ENCODE measurements around the gene SLC11A2.
"Not testable (repeated sequence)": the region's sequence is repeated elsewhere in the genome, so short reads cannot be mapped to it uniquely, and the experiment has no call there.

Gene SLC11A2

DNA sequence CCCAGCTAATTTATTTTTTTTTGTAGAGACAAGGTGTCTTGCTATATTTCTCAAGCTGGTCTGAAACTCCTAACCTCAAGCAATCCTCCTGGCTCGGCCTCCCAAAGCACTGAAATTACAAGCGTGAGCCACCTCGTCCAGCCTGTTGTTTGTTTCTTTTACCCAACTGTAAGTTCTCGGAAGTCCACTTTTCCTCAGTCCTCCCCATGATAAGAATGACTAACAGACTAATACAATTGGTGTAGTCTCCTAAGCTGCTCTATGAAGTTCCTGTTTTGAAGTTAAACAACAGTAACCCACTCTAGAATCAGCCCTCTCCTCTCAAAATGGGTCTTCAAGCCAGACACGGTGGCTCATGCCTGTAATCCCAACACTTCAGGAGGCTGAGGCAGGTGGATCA is 37.3 kb downstream of the SLC11A2 start:
- DNase-seq = no peak

DNA sequence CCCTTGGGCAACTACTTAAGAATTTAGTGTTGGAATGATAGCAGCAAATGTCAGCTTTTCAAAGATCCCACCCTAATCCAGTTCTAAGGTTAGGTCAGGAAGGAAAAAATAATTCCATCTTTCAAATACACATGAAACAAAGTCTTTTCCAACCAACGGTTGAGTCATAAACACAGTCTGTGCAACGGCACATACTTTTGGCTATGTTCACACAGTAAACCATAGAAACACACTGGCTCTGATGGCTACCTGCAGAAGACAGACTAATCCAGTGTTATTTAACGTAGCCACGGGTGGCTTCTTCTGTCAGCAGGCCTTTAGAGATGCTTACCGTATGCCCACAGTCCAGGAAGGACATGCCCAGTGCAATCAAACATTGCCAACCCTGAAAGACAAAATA is 38.1 kb downstream of the SLC11A2 start:
- no peak for DNase-seq

DNA sequence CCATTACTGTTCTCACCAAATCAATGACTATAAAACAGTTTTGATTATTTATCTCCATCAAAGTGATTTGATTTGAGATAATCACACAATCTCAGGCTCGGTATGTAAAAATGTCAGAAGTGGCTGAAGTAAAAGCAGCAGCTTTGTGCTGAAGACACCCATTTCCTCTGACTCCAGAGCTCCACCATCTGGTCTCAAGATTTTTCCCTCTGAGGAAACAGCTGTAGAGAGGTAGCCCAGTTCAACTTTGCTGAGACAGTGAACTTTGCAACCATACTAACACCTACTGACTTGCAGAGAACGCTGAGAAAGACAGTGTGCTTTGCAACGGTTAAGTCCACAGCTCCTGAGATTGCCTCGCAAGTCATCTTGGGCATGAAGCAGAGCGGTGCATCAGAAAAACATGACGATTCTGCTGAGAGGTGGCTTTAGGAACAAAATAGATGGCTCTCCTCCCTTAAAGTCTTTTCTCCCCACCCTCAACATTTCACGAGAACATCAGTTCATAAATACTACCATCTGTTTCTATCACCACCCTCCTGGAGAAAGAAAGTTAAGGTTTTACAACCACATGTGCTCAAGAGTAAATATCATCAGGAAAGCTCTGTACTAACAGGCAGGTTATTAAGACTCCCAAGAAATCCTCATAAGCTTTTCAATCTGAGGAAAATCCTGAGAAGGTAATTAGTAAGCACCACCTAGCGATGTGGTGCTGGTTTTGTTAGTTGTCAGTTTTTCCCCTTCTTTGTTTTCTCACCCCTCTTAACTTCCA is 39.0 kb downstream of the SLC11A2 start:
- no peak for DNase-seq

DNA sequence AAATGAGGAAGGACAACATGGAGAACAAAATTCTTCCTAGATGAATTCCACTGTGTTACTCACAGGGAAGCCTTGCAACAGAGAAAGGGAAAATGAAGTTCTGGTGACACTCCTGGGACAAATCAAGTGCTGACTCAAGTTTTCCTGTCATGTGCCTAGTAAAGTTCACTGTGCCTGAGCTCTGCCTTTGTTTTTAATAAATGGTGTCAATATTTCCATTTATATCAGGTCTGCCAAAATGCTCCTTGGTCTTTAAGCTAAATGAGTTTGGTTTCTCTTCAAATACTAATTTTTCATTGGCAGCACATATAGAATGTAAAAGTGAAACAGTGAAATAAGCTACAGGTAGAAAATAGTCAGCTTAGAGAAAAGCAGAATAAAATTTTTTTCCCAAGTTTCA is 40.9 kb downstream of the SLC11A2 start:
- DNase-seq = no peak

DNA sequence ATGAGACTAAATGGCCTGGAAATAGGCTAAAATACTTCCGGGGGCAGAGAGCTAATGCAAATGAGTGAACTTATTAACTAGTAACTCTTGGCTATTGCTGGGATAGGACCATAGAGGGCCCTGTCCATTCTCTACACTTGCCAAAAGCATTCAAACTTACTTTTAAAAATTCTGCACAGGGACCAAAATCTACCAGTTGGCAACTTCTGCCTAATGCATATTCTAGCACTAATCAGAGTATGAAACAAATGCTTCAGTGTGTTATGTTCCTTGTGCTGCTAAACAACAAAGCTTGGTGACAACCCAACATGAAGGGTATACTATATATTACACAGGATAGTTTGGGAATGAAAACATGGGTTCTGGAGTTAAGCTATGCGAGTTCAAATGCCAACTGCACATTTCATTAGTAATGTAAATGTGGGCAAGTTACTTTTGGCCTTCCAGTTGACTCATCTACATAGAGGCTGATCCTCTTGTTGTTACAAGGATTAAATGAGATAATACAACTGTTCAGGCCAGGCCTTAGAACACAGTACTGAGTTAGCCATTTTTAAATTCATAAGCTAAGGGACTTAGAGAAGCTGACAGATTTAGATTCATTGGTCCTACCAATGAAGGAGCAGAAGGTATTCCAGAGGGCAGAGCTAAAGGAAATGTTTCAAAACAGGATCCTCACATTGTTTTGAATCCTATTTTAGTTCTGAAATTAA is 41.4 kb downstream of the SLC11A2 start:
- no peak for DNase-seq

DNA sequence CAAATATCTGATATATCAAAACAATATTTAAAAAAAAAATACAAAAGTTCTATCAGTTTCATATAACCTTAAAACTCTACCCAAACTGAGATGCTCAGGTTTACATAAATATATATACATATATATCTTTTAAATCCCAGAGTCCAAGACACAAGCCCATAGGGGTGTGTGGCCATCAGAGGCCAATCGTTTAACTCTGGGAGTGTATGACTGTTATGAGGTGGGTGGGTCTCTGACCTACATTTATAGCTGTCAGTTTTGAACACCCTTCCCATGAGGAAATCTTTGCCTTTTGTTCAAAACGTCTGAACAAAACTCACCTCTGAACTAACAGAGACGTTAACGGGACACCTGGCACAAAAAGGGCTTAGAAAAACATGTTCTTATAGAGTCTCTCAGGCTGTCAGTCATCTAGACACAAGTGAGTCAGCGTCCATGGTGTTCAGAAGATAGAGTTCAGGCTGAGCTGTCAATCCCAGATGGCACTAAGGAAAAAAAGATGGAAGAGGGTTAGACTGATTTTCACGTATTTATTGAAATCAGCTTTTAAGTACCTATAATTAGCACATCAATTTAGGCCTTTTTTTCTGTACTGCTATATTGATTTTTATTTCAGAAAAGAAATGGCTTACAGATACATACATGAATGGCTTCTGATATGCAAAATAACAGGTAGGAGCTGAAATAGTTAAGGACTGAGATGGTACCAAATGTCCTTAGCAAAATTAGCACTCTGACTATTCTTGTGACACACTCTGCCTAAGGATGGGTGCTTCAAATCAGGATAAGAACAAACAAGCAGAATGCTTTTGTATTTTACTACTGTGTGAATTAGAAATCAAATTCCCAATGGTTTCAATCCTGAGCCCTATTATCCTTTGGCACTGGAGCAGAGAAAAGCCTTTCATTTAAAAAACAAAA is 44.6 kb downstream of the SLC11A2 start:
- DNase-seq = no peak

DNA sequence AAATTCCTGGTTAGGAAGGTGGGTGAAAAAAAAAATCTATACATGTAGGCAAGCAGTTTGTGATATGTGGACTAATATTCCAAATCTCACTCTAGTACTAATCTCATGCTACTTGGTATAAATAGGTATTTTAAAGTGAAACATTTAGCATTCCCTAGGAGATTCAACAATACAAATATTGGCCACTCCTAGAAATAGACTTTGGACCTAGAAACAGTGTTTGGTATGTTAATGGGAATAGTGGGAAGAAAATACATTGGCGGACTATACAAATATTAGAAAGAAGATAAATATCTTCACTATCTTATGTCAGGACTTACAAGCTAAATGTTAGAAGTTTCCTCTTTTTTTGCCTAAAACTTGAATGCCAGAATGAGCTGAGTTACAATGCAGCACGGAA is 45.6 kb downstream of the SLC11A2 start:
- no peak for DNase-seq

DNA sequence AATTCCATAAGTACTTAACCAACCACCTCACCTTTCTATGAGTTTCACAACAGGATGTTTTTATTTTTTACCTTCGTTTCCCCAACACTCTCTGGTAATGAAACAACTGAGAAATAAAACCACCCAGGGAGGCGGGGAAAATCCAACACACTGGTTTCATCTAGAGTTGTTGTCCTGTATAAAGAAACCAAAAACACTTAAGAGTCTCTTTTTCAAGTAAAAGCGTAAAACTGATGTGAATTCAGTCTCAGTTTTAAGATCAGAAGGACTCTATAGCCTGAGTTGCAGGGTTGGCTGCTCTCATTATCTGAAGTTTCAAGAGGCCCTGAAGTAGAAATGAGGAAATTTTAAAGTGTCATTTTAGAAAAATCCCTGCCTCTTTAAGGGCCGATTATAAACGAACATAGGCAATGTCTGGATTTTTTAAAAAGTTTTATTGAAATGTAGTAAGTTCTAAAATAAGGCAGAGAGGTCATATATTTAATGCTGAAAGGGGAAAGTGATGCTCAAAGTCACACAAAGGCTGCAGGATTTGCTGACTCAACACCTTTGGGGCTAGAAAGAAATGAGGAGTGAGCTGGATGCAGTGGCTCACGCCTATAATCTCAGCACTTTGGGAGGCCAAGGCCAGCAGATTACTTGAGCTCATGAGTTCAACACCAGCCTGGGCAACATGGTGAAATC is 46.7 kb downstream of the SLC11A2 start:
- no peak for DNase-seq

DNA sequence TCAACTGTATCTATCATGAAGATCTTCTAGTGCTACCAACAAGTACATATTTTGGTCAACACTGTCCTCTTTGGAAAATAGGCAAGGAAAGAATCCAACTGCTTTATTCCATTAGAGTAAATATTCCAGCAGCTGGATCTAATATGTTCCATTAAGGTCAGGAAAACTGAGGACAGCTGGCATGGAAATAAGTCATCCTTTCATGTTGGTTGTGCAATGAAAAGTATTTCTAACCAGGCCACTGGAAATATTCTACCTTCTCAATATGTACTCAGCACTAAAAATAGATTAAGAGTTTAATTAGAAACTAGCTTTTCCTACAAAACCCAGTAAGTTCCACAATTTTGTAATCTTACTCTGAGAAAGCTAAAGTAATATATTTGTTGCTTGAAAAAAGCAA is 54.2 kb downstream of the SLC11A2 start:
- DNase-seq = no peak

DNA sequence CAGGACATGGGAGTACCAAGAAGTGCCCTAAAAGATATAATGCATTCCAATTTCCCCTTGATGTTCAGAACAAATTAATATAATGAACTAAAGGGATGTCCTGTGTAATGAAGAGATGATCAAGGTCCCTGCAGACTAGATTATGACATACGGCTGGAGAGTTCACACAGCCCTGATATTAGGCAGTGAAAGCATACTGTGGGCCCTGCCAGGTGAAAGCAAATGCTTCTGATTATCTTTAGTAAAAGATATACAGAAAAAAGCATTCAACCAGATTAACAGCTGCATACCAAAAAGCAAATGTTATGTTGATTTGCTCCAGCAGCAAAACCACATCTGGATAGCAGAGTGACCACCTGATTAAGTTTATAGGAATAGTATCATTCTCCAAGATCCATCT is 61.8 kb downstream of the SLC11A2 start:
- DNase-seq = no peak

DNA sequence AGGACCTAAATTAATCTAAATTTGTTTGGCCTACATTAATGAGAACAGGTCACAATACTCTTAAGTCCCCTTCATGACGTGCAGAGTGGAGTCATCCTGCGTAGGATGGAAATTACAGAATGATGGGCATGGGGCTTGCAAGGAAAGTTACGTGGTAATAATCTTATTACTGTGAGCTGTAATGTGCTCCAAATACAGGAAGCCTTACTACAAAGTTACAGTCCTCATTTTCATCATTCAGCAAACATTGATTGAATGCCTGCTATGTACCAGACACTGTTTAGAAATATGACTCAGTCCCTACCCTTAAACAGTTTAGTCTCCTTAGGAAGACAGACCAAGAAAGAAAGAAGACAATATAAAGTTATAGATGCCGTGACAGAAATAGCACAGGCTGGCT is 64.5 kb downstream of the SLC11A2 start:
- no peak for DNase-seq

DNA sequence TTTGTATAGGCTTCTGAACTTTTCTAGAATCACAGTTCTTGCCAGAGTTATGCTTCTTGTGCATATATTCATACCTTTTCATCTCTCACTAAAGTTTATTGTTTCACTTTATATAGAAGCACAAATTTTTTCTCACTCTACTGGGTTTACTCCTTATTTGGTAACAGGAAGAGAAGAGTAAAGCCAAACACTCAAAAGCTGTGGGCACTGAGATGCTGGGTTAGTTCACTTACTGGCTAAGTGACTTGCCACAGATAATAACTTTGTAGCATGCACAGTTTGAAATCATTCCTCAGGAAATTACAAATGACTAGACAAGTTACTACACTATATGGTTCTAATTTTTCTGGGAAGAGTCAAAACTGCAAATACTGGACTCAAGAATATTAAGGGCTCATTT is 66.1 kb downstream of the SLC11A2 start:
- DNase-seq = no peak

DNA sequence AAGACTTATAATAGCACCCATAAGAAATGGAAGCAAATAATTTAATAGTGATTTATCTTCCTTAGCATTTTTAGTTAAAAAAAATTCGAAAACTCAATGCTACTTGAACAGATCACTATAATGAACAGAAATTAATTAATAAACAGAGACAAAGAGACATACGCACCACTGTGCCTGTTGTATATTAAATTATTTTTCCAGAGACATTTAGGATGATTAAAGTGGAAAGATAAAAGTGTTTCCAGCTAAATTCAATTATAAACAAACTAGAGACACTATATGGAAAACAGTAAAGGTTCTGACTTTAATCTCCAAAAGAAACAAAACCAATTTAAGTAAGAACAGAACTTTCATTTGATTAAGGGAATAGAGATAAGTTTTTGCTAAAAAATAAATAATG is 70.5 kb downstream of the SLC11A2 start:
- DNase-seq = no peak

DNA sequence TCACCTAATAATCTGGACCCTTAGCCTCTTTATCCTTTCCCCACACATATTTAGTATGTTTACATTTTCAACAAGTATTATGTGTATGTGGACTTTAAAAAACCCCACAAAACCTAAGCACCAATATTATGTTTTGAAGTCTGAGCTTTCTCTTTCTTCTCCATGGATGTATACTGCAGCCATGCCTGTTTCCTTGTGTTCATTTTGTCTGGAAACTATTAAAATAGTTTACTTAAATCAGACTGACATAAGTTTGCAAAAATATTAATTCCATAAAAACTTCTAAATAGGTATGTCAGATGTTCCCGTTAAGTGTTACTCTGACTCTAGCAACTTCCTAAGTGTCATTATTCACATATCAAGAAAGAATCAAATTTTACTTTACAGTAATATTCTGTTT is 70.9 kb downstream of the SLC11A2 start:
- no peak for DNase-seq

DNA sequence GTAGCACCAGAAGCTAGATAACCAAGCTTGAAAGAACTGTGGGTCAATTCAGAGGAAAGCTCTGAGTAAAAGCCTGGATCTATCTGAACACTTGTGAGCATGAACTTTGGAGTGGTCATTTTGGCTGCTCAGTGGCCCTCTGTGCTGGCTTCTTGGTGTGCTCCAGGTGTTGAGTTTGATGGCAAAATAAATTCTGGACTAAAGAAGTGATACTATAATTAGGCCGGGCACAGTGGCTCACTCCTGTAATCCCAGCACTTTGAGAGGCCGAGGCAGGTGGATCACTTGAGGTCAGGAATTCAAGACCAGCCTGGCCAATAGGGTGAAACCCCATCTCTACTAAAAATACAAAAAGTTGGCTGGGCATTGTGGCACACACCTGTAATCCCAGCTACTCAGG is 71.4 kb downstream of the SLC11A2 start:
- not testable (repeated sequence) for DNase-seq

DNA sequence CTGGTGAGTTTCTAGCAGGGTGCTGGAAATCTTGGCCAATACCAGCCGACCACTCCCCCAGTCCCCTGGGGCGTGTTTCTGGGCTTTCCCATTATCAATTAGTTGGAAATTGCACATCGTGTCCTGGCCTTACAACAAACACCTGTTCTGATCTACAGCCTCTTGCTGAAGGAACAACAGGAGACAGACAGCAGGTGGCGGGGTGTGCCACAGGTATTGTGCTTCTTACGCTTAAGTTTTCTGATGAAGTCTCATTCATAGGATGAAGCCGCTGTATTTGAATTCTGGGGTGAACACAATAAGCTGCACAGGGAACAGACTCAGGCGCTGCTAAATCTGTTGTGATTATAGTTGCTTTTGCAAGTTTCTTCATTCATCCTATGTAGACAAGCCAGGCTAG is 73.1 kb downstream of the SLC11A2 start:
- no peak for DNase-seq

DNA sequence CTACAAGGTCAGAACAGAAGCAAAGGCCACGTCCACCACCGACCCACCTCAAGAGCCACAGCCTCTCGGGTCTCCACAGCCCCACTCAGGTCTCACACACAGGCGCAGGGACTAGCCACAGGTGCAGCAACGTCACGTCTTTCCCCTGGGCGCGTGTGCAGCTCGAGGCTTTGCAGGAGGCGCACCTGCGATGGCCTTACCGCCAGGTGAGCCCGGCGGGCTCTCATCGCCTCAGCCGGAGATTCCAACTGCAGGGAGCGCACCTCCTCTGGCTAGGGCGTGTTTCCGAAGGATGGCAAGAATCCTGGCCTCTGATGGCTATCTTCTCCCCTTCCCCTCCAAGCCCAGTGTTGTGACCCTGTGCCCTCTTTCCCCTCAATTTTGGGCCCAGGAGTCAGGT is 73.7 kb downstream of the SLC11A2 start, which contains the start of gene HIGD1C:
Gene HIGD1C (plus strand): TSS at position 35 of the 400 bp plus-strand sequence. CDS start 1,455 bp downstream, outside the sequence.
- no peak for DNase-seq

DNA sequence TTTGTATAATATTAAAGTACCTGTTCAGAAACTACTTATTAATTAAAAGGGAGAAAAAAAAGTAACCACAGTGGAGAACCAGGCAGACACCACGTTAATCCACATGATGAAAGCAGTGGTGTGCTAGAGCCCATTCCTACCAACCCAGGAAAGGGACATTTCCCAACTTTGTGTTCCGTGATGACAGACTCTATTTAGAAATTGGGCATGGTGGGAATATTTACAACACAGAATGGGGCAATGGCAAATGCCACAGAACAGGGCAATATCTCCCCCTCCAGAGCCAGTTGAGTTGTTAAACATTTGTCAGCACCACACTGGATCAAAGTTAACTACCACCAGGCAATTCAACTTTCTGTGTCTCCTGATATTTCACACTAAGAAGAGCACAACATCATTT is 75.1 kb downstream of the SLC11A2 start:
- no peak for DNase-seq

DNA sequence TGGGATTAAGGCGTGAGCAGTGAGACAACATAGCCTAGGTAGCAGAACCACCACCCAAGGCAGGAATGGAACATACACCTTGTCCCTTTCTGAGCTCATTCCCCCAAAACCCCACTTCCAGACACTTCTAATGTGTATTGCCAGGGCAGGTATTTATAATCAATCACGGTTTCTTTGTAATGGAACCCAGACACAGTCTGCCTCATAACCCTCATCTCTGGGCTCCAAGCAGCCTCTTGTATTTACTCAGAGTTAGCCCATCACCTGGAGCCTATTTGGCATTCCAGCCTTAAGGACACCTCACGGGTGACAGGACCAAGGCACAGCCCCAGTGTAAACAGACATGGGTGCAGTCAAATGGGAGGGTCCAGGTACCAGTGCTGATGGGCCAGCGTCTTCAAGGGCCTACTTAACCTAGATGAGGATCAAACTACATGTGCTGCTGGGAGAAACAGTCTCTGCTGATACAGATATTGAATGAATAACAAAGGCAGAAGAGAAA is 76.3 kb downstream of the SLC11A2 start:
- DNase-seq = no peak

DNA sequence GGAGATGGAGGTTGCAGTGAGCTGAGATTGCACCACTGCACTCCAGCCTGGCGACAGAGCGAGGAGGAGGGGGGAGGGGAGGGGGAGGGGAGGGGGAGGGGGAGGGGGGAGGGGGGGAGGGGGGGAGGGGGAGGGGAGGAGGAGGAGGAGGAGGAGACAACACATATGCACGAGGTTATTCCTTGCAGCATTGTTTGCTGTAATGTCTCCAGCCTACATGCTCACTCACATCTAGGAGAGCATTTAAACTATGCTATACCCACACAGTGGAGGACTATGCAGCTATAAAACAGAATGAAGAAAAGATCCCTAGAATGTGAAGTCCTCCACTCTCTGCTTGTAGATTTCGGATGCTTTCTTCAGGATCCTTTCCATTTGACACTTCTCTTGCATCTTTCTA is 77.4 kb downstream of the SLC11A2 start:
- no peak for DNase-seq

DNA sequence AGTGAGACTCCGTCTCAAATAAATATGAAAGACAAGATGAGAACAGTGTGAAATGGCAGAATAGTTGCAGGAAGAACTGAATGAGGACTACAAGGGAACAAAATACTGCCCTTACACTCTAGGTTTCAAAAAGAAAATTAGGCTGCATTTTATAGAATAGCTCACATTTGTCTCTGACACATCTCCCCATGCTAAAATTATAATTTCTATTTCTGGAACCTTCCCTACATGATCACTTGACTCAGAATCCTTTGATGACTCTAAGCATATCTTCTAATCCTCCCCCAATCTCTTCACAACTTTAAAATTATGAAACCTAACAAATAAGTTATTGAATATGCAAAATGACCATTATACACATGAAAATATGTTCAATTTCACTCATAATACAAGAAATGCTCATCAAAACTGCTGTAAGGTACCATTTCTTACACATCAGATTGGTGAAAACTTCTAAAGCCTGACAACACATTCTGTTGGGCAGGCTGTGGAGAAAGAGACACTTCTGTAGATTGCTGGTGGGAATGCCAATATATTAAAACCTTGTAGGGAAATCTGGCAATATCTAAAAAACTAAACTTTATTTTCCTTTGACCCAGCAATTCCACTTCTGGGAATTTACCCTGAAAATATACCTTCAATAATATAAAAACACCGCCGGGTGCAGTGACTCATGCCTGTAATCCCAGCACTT is 78.1 kb downstream of the SLC11A2 start:
- no peak for DNase-seq

DNA sequence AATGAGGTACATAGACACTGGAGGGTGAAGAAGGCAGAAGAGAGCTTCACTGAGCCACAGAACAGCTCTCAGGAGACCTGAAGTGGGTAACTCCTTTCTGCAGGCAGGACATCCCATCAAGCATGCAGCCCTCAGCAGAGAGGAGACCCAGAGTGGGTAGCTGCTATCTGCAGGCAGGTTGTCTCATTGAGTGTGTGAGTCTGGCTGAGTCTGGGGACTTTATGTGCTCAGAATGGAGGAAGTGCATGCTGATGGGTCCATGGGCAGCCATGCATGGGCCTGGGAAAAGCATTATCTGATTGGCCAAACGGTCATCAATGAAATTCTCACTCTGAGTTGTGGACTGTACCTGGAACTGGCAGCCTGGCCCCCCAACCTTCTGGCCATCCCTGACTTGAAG is 88.5 kb downstream of the SLC11A2 start:
- no peak for DNase-seq
